Measurements from ENCODE around the gene B4GALT6. TPM values are rescaled to one million over a fixed set of nuclear protein-coding genes. Genes with fewer than 3 reads are reported as not detected.
"Not testable (repeated sequence)": the region's sequence is repeated elsewhere in the genome, so short reads cannot be mapped to it uniquely, and the experiment has no call there.

The B4GALT6 gene
- total RNA-seq: 10 to 100 TPM in 3 of 7 donors, 1 to 10 TPM in 4; 3.3 to 16.5 (median 9.0) TPM
- 1 to 10 TPM; 2.1 to 6.5 TPM for polyA plus RNA-seq
- long read RNA-seq, donor 1, partial matches to known transcripts: 0 of 1 reads
- long read RNA-seq, donor 1, other reads (novel, unspliced or antisense): 1 of 1 reads
- long read RNA-seq, donor 2, partial matches to known transcripts: 0 of 1 reads
- long read RNA-seq, donor 2, other reads (novel, unspliced or antisense): 0 of 1 reads
- long read RNA-seq, donor 3, partial matches to known transcripts: 0 of 1 reads
- long read RNA-seq, donor 3, other reads (novel, unspliced or antisense): 0 of 1 reads

- Histone ChIP-seq H3K4me3 (peak within 1 kb of the TSS; percentile 57), H3K27ac (peak within 1 kb of the TSS; percentile 46 to 85), H3K27me3 (no peaks in the 10 kb centered on the region), H3K36me3 (no peaks in the 10 kb centered on the region), H3K4me1 (ENCODE audit: insufficient read depth) (no peaks in the 10 kb centered on the region), H3K9me3 (no peaks in the 10 kb centered on the region)
- TF ChIP-seq CTCF (IDR thresholded peaks at IDR 0.05): no peak
- TF ChIP-seq POLR2A (IDR thresholded peaks at IDR 0.05): no peak
- TF ChIP-seq EP300 (IDR thresholded peaks at IDR 0.05): no peak
- intact Hi-C loops (cut with DNase I): no loop called here
- 1% methylated on average over 39 to 86 of the region's 86 CpGs for WGBS, 3 donors
- DNase-seq: peak in 3 of 5 donors; percentile 41 to 56 (median 54)
Measured at GRCh38 chr18:31684279-31685096, at the start of gene B4GALT6. Gene B4GALT6 (minus strand): TSS chr18:31684581. CDS start chr18:31684426, 155 bp downstream.

GRCh38 chr18:31731628-31732027 lies 47.2 kb upstream of the B4GALT6 start:
- intact Hi-C loops (cut with DNase I): no loop called here
- Histone ChIP-seq H3K4me1 (ENCODE audit: insufficient read depth) (no peaks in the 10 kb centered on the region), H3K4me3 (no peak overlapping the region), H3K27me3 (no peaks in the 10 kb centered on the region), H3K36me3 (no peaks in the 10 kb centered on the region), H3K27ac (no peak overlapping the region), H3K9me3 (no peaks in the 10 kb centered on the region)
- WGBS, 3 donors: 9 to 21% (median 19%) methylated on average over 3 of the region's 3 CpGs
- no peak for DNase-seq
- TF ChIP-seq CTCF (IDR thresholded peaks at IDR 0.05): no peak
- no peak for TF ChIP-seq POLR2A (IDR thresholded peaks at IDR 0.05)
- TF ChIP-seq EP300 (IDR thresholded peaks at IDR 0.05): no peak

DNA sequence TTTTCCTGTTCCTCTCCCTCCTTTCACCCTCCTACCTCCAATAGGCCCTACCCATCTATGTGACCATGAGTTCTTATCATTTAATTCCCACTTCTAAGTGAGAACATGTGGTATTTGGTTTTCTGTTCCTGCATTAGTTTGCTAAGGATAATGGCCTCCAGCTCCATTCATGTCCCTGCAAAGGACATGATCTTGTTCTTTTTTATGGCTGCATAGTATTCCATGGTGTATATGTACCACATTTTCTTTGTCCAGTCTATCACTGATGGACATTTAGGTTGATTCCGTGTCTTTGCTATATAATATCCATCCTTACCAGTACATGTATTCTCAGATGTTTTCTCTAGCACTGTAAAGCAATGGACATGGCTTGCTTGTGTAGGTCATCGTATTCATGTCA lies 44.8 kb upstream of the B4GALT6 start:
- H3K27me3 ChIP-seq; H3K27ac ChIP-seq; H3K4me3 ChIP-seq; intact Hi-C loops (cut with DNase I); H3K9me3 ChIP-seq; DNase-seq; H3K4me1 ChIP-seq (ENCODE audit: insufficient read depth); H3K36me3 ChIP-seq: not testable (repeated sequence)
- 89 to 95% (median 95%) methylated on average over 2 of the region's 2 CpGs for WGBS, 3 donors

GRCh38 chr18:31723990-31724711 lies 39.8 kb upstream of the B4GALT6 start:
- TF ChIP-seq POLR2A (IDR thresholded peaks at IDR 0.05) (no peak), CTCF (IDR thresholded peaks at IDR 0.05) (no peak), EP300 (IDR thresholded peaks at IDR 0.05) (no peak)
- intact Hi-C loops (cut with DNase I): loop anchor here (5.0 kb wide), 2 partner anchors 102 to 167 kb away; no protein-coding TSS in a partner anchor
- Histone ChIP-seq H3K36me3 (no peaks in the 10 kb centered on the region), H3K27ac (peak overlapping the region; percentile 1 to 55), H3K27me3 (no peaks in the 10 kb centered on the region), H3K9me3 (no peaks in the 10 kb centered on the region), H3K4me1 (ENCODE audit: insufficient read depth) (no peaks in the 10 kb centered on the region), H3K4me3 (peak overlapping the region; percentile 38)
- peak; percentile 11 to 56 (median 36) for DNase-seq
- WGBS, 3 donors: 1 to 12% (median 2%) methylated on average over 43 of the region's 43 CpGs
